GM12873 (cell line): Measurements from ENCODE around the gene GLP2R.

Source experiments
- TF ChIP-seq, protein P1 (sequence below): IDR thresholded peaks from 2 replicates; pipeline ENCODE4 v1.5.1; 2012; ENCODE audit warnings: low read depth, mild to moderate bottlenecking, moderate library complexity, low read length, control low read depth; ENCODE audit not compliant: insufficient read depth; ENCODE audit errors: missing control alignments

The GLP2R gene

DNA sequence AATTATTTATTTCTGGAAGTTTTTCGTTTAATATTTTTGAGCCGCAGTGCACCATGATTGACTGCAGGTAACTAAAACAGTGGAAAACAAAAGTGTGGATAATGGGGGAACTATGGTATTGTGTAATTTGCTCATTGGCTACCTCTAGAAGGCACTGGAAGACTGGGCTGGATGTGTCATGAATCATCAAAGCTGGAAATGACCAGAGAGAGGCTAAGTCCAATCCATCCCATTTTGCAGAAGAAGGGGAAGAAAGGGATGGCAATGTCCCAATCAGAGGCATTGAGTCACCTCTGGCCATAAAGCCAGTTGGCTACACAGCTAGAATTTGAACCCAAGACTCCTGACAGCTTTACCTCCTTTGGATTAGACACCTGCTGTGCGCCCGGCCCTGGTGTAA is 29.3 kb downstream of the GLP2R start:
- TF ChIP-seq, protein P1, sequence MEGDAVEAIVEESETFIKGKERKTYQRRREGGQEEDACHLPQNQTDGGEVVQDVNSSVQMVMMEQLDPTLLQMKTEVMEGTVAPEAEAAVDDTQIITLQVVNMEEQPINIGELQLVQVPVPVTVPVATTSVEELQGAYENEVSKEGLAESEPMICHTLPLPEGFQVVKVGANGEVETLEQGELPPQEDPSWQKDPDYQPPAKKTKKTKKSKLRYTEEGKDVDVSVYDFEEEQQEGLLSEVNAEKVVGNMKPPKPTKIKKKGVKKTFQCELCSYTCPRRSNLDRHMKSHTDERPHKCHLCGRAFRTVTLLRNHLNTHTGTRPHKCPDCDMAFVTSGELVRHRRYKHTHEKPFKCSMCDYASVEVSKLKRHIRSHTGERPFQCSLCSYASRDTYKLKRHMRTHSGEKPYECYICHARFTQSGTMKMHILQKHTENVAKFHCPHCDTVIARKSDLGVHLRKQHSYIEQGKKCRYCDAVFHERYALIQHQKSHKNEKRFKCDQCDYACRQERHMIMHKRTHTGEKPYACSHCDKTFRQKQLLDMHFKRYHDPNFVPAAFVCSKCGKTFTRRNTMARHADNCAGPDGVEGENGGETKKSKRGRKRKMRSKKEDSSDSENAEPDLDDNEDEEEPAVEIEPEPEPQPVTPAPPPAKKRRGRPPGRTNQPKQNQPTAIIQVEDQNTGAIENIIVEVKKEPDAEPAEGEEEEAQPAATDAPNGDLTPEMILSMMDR, result no peak

DNA sequence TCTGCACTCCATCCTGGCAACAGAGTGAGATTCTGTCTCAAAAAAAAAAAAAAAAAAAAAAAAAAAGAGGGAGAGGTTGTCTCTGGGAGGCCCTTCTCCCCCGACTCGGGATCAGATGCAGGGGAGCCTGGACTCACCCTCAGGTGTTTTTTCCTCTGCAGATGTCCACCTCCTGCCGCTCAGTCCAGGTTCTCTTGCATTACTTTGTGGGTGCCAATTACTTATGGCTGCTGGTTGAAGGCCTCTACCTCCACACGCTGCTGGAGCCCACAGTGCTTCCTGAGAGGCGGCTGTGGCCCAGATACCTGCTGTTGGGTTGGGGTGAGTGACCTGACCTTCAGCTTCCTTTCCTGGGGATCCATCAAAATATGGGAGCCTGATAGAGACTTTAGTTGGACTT is 34.1 kb downstream of the GLP2R start:
- TF ChIP-seq, protein P1, result no peak

DNA sequence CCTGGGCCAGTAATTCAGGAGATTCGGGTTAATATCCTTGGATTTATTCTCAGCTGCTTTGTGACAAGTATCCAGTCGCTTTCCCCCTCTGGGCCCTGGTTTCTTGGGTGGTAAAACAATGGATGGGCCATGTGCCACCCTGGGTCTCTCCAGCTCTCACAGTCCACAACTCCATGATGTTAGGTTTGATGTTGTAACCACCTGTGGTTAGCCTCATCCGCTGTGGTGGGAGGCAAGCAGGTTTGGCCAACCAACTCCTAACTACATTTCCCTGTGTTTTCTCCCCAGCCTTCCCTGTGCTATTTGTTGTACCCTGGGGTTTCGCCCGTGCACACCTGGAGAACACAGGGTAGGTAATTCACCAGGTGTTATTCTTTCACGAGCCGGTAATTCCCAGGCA is 35.1 kb downstream of the GLP2R start:
- TF ChIP-seq, protein P1, result no peak

DNA sequence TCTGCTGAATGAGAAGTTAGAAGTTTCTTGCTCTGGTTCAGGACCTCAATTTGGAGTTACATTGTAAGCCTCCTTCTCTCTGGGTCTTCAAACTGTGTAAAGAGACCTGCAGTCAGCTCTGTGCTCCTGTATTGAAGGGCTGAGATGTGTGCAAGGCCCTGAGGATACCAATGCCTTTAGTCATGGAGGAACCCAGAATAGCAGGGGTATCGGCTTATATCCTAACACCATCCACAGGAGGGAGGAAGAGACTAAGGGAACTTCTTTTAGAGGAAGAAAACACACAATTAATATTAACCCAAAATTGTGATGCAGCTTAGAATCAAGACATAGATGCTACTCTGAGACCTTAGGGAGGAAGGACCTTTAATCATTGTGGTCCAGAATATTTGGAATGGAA is 36.5 kb downstream of the GLP2R start:
- TF ChIP-seq, protein P1, result no peak

DNA sequence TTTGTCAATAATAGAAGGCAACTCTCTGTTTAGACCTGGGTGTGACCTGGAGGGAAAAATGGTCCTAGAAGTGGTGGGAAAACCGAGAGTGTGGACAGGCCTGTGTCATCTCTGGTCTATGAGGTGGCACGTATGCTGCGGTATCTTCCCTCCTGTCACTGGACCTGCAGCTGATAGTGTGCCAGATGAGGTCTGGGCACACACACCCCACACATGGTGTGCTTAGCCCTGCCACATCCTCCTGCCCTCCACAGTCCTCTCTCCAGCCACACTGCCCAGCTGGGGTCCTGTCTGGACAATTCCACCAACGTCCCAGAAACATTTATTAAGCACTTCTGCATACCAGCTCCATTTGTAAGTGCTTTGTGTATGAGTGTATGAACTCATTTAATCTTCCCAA is 37.2 kb downstream of the GLP2R start:
- TF ChIP-seq, protein P1, result no peak

DNA sequence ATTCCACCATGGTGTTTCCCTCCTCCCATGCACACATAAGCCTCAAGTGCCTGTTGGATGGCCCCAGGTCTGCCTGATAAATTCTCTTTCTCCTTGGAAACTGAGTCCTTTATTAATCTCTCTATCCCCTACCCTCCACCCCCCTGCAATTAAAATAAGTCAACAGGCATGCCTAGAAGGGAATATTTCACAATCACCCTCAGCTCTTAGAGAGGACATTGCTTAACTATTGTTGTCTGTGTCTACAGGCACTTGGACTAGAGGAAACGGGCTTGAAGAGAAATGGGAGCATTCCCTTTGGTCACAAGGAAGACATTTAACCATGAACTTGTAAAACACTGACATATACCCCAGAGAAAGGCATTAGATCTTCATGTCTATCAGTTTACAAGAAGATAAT is 39.9 kb downstream of the GLP2R start:
- TF ChIP-seq, protein P1, result no peak

DNA sequence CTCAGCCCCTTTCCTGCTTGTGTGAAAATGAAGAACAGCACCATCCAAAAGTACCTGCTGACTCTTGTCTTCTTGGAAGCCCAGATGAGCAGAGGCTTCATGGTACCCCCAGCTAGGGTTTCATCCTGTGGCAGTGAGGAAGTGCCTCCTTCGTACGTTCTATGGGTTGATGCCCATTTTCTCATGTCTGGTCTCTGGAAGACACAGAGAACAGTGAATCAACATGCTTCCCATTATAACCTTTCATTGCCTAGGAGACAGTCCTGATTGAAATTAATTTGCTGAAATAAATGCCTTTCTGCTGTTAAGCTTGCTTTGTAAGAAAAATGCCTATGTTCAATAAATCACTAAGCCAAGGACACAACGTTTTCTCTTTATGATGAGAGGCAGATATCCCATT is 42.8 kb downstream of the GLP2R start:
- TF ChIP-seq, protein P1, result no peak
